ENCODE data around the gene WDR5B.

- TF ChIP-seq, protein P1, sequence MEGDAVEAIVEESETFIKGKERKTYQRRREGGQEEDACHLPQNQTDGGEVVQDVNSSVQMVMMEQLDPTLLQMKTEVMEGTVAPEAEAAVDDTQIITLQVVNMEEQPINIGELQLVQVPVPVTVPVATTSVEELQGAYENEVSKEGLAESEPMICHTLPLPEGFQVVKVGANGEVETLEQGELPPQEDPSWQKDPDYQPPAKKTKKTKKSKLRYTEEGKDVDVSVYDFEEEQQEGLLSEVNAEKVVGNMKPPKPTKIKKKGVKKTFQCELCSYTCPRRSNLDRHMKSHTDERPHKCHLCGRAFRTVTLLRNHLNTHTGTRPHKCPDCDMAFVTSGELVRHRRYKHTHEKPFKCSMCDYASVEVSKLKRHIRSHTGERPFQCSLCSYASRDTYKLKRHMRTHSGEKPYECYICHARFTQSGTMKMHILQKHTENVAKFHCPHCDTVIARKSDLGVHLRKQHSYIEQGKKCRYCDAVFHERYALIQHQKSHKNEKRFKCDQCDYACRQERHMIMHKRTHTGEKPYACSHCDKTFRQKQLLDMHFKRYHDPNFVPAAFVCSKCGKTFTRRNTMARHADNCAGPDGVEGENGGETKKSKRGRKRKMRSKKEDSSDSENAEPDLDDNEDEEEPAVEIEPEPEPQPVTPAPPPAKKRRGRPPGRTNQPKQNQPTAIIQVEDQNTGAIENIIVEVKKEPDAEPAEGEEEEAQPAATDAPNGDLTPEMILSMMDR (IDR thresholded peaks at IDR 0.05): no peak
- TF ChIP-seq EZH2 (IDR thresholded peaks at IDR 0.05): no peak
Measured at GRCh38 chr3:122394173-122394572, 21.7 kb downstream of the WDR5B start.
